ENCODE results near the gene B4GAT1.

DNA sequence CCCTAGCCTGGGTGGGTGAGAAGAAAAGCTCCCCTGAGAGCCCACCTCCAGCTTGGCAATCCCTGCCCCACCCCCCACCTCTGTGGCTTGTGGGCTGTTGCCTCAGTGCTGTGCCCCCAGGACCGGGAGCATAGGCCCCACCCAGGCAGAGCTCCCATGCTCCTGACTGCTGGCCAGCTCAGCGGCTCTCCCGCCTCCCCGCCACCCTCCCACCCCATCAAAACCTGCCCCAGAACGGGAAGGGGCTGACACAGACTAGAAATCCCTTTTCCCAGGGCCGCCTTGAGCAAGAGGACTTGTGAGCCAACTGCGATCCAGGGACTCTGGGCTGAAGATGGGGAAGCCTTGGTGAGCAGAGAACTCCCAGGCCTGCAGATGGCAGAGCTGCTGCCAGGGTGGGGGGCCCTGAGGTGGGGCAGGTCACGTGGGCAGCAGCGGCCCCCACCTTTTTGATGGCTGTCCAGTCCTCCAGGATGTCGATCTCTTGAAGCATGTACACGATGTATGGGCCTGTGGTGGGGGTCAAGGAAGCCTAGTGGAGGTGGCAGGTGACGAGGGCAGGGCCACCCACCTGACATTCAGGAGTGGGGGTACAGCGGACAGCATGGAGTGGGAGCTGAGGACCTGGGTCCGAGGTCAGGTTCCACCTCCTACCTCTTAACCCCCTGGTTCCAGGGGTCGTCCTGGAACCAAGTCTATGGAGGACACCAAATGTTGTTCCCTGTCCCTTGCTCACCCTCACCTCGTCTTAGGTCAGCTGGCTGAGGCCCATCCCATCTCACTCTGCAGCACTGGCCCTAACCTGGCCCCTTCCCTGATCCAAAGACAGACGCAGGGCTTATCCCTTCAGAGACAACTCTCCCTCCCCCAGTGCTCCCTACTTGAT lies 8.9 kb downstream of the B4GAT1 start:
- TF ChIP-seq SRF (IDR thresholded peaks at IDR 0.05; ENCODE audit: low read depth) = no peak
- no peak for TF ChIP-seq POLR2AphosphoS5 (IDR thresholded peaks at IDR 0.05; ENCODE audit: low read depth, low read length)
- no peak for TF ChIP-seq JUND (IDR thresholded peaks at IDR 0.05)
- TF ChIP-seq, protein P1, sequence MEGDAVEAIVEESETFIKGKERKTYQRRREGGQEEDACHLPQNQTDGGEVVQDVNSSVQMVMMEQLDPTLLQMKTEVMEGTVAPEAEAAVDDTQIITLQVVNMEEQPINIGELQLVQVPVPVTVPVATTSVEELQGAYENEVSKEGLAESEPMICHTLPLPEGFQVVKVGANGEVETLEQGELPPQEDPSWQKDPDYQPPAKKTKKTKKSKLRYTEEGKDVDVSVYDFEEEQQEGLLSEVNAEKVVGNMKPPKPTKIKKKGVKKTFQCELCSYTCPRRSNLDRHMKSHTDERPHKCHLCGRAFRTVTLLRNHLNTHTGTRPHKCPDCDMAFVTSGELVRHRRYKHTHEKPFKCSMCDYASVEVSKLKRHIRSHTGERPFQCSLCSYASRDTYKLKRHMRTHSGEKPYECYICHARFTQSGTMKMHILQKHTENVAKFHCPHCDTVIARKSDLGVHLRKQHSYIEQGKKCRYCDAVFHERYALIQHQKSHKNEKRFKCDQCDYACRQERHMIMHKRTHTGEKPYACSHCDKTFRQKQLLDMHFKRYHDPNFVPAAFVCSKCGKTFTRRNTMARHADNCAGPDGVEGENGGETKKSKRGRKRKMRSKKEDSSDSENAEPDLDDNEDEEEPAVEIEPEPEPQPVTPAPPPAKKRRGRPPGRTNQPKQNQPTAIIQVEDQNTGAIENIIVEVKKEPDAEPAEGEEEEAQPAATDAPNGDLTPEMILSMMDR (IDR thresholded peaks at IDR 0.05 in 2 of 3, conservative IDR thresholded peaks at IDR 0.05 in 1 of 3; ENCODE audit: borderline replicate concordance in 1 of 3, insufficient read depth in 1 of 3, low read depth in 2 of 3, low read length in 2 of 3) = no peak
- no peak for TF ChIP-seq MAX (IDR thresholded peaks at IDR 0.05)
- TF ChIP-seq POLR2A (IDR thresholded peaks at IDR 0.05; ENCODE audit: borderline replicate concordance, extremely low read depth, insufficient read depth, insufficient read length) = no peak
